Measurements from ENCODE around the gene SLC45A3.

Gene SLC45A3

DNA sequence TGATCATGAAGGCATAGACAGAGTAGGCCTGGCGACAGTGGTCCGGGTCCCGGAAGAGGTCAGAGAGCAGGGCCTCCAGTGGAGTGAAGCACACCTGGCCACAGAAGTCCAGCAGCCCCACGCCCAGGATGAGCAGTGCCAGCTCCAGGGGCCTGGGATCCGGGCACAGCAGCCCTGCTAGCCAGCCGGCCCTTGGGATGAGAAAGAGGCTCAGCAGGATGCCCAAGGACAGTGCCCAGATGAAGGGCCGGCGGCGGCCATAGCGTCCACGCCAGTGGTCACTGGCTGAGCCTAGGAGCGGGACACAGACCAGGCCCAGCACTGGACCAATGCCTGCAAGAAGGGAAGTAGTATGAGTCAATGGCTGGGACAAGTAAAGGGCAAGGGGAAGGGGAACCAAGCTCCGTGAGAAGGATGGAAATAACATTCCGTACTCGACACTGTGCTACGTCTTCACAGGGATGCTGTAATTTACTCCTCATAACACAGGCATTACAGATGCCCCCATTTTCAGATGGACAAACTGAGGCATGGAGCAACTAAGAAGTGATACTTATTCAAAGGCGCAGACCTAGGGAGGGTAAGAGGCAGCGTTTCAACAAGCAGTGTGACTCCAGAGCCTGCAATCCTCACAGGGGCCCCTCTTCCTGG lies 16.9 kb downstream of the SLC45A3 start:
- TF ChIP-seq, protein P1, sequence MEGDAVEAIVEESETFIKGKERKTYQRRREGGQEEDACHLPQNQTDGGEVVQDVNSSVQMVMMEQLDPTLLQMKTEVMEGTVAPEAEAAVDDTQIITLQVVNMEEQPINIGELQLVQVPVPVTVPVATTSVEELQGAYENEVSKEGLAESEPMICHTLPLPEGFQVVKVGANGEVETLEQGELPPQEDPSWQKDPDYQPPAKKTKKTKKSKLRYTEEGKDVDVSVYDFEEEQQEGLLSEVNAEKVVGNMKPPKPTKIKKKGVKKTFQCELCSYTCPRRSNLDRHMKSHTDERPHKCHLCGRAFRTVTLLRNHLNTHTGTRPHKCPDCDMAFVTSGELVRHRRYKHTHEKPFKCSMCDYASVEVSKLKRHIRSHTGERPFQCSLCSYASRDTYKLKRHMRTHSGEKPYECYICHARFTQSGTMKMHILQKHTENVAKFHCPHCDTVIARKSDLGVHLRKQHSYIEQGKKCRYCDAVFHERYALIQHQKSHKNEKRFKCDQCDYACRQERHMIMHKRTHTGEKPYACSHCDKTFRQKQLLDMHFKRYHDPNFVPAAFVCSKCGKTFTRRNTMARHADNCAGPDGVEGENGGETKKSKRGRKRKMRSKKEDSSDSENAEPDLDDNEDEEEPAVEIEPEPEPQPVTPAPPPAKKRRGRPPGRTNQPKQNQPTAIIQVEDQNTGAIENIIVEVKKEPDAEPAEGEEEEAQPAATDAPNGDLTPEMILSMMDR (IDR thresholded peaks at IDR 0.05; ENCODE audit: insufficient read depth, missing control alignments): no peak
- no peak for DNase-seq (ENCODE audit: insufficient read length, low spot score)
- no peak for FAIRE-seq

DNA sequence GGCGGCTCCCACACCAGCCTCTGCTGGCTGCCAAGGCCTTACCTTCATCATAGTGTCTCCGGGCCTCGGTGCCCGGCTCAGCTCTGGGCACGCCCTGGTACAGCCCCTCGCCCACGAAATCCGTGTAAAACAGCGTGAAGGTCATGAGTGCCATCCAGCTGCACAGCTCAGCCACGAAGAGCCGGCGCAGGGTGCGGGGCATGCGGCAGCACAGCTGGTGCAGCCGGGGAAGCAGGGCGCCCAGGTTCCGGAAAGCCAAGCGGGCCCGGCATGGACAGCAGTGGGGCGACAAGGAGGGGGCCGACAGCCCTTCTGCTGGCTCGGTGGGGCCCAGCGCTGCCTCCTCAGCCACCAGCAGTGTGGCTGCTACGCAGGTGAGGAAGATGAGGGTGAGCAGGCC lies 17.5 kb downstream of the SLC45A3 start:
- TF ChIP-seq, protein P1 (IDR thresholded peaks at IDR 0.05; ENCODE audit: insufficient read depth, missing control alignments): no peak
- FAIRE-seq (no peak), DNase-seq (ENCODE audit: insufficient read length, low spot score) (no peak)

DNA sequence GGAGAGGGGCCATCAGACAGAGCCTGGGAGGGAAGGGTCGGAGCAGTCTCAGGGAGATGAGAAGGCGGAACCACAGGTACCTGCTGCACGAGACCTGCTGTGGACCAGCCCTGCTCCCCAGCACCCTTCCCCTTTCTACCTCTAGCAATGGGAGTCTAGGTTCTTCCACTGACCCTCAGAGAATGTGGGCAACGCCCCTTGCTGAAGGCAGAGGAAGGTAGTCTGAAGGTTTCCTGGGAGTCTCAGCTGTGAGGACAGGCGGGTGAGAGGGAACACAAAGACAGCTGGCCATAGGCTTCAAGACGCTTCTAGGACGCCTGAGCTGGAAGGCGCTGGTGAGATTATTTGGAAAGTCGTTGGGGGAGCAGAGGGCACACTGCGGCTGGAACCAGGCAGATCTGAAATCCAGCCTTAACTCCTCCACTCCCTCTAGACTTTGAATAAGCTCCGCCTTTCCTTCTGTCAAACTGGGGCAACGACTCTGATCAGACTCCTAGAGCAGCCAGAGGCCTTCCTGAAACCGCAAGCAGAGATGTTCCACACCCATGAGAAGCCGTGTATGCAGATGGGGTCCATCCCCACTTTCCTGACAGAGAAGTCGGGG lies 18.1 kb downstream of the SLC45A3 start:
- DNase-seq (ENCODE audit: insufficient read length, low spot score): peak; percentile 88
- FAIRE-seq: no peak
- TF ChIP-seq, protein P1 (IDR thresholded peaks at IDR 0.05; ENCODE audit: insufficient read depth, missing control alignments): no peak

DNA sequence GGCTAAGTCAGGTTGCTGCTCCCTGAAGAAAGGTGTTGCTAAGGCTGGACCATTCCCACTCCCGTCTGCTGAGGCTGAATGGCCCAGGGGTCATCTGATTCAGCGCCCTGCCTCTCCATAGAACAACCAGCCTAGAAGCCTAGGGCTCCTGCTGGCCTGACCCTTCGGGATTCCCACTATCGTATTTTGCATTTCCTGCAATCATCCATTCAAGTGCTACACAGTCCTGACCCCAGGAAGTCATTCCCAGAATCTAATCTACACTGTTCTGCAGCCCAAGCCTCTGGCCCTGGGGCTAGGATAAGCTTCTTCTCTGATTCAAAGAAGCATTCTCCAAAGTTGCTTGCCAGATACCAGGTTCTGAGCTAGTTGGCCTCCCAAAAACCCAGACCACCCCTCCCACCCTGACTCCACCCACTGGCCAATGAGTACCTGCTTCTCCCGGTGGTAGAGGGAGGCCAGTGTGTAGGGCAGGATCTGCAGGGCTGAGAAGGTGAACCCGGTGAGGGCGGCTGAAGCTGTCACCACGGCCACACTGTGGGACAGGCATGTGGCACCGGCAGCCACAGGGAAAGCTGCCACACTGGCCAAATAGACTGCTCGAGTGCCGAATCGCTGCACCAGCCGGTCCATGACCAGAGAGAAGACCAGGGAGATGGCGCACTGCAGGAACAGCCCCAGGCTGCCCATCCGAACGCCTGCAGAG lies 18.7 kb downstream of the SLC45A3 start:
- TF ChIP-seq, protein P1 (IDR thresholded peaks at IDR 0.05; ENCODE audit: insufficient read depth, missing control alignments): no peak
- FAIRE-seq (no peak), DNase-seq (ENCODE audit: insufficient read length, low spot score) (no peak)

DNA sequence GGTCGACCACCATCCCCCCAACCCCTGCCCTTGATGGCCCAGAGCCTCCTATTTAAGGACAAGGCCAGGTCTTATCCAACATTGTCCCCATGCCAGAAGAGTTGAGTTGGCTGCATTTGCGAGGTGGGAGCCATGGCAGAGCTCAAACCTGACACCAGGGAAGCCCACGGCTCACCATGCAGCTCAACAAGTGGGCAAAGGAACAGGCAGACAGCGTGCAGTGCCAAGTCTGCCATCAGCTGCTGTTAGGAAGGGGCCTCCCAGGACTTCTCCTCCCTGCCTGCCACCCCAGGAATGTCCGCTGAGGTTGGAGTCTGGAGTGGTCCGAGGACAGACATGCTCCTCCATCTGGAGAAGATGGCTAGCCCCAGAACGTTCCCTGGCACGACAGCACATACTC lies 19.9 kb downstream of the SLC45A3 start:
- FAIRE-seq (no peak), DNase-seq (ENCODE audit: insufficient read length, low spot score) (no peak)
- TF ChIP-seq, protein P1 (IDR thresholded peaks at IDR 0.05; ENCODE audit: insufficient read depth, missing control alignments): no peak

DNA sequence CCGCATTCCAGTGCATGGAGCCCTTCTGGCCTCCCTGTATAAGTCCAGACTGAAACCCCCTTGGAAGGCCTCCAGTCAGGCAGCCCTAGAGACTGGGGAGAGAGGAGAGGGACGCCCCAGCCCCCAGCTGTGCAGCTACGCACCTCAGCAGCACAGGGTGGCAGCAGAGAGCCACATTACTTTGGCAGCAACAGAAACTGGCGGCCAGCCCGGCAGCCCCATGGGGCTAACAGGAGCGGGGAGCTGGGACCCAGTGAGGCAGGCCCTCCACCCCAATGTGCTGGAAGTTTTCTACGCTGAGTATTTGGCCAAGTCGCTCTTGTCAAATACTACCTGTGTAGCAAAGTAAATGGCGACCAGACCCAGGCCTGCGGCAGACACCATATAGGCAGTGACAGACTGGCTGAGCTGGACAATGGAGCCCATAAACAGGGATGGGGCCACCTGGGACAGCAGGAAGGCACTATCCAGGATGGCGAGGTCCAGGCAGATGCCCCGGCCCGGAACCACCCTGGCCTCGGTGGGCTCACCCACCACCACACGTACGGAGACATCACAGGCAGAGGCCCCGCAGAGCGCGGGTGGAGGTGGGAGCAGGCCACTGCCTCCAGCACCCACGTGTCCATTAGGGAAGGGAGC lies 21.2 kb downstream of the SLC45A3 start:
- peak; percentile 96 for DNase-seq (ENCODE audit: insufficient read length, low spot score)
- FAIRE-seq: no peak
- TF ChIP-seq, protein P1 (IDR thresholded peaks at IDR 0.05; ENCODE audit: insufficient read depth, missing control alignments): peak; percentile 94
